GM23338 (cell line): ENCODE results near the gene VWDE.

ENCODE experiments used
- CTCF ChIP-seq, 2 experiments: fragments of 200-600 bp in 1 of 2; sonication (generic) in 1 of 2; conservative IDR thresholded peaks; 2 replicates each; pipeline versions ENCODE4 v1.5.1 to v1.6.1; 2016 to 2017; ENCODE audit warnings: antibody characterized with exemption in 2 of 2, low read depth in 2 of 2, mild to moderate bottlenecking in 2 of 2, moderate library complexity in 1 of 2
- EZH2 ChIP-seq: fragments of 200-600 bp; sonication (generic); IDR thresholded peaks from one replicate; pipeline ENCODE4 v1.8.0; 2017; ENCODE audit warnings: antibody characterized with exemption, mild to moderate bottlenecking, low read depth; ENCODE audit not compliant: unreplicated experiment
- EZH2phosphoT487 ChIP-seq: fragments of 200-600 bp; sonication (generic); IDR thresholded peaks from one replicate; pipeline ENCODE4 v1.8.1; 2018; ENCODE audit warnings: antibody characterized with exemption; ENCODE audit not compliant: unreplicated experiment
- POLR2AphosphoS5 ChIP-seq: IDR thresholded peaks from 2 replicates; pipeline ENCODE4 v1.6.1; 2016; ENCODE audit warnings: antibody characterized with exemption, low read depth

GRCh38 chr7:12383377-12383776 lies 20.3 kb downstream of the VWDE start:
- TF ChIP-seq EZH2 (no peak), POLR2AphosphoS5 (no peak), CTCF (conservative IDR thresholded peaks at IDR 0.05; ENCODE audit: low read depth in 2 of 2) (no peak), EZH2phosphoT487 (no peak)
